ENCODE measurements around the gene PACSIN2.

PACSIN2 gene

GRCh38 chr22:43014869-43015676, at the start of gene PACSIN2:
Gene PACSIN2, minus strand, starts transcription at chr22:43015149. Its CDS starts 103,069 bp downstream, at chr22:42912080.
- H3K9me3 ChIP-seq = no peaks in the 10 kb centered on the region
- no peaks in the 10 kb centered on the region for H3K36me3 ChIP-seq
- no peaks in the 10 kb centered on the region for H3K27me3 ChIP-seq
- H3K4me3 ChIP-seq = peak within 1 kb of the TSS; percentile 87 to 100
- peak; percentile 99 to 100 for DNase-seq
- H3K27ac ChIP-seq = peak within 1 kb of the TSS; percentile 77 to 79
- intact Hi-C loops (cut with DNase I; ENCODE audit: low total_unique reads) = loop anchor here (10.0 kb wide), 2 partner anchors 110 to 150 kb away; no protein-coding TSS in a partner anchor
- no peak for TF ChIP-seq CTCF (IDR thresholded peaks at IDR 0.05)
- peaks cover 0 to 37% (median 15%) of the 10 kb centered on the region in 4 donors for H3K4me1 ChIP-seq

GRCh38 chr22:43060183-43060582, 45.2 kb upstream of the PACSIN2 start:
- intact Hi-C loops (cut with DNase I; ENCODE audit: low total_unique reads) = no loop called here
- Histone ChIP-seq H3K36me3 (peaks cover 27 to 64% (median 33%) of the 10 kb centered on the region in 3 donors), H3K27me3 (no peaks in the 10 kb centered on the region), H3K27ac (no peak overlapping the region), H3K4me3 (no peak overlapping the region), H3K9me3 (no peaks in the 10 kb centered on the region), H3K4me1 (no peaks in the 10 kb centered on the region)
- TF ChIP-seq CTCF (IDR thresholded peaks at IDR 0.05) = peak; percentile 37 to 46
- DNase-seq = no peak

GRCh38 chr22:43057641-43058040, 42.7 kb upstream of the PACSIN2 start:
- H3K36me3 ChIP-seq = peaks cover 17 to 55% (median 18%) of the 10 kb centered on the region in 3 donors

GRCh38 chr22:43053176-43053575, 38.2 kb upstream of the PACSIN2 start:
- intact Hi-C loops (cut with DNase I; ENCODE audit: low total_unique reads) = no loop called here

More at GRCh38 chr22:43057641-43058040, 42.7 kb upstream of the PACSIN2 start:
- Histone ChIP-seq H3K4me1 (no peaks in the 10 kb centered on the region), H3K27ac (no peak overlapping the region), H3K9me3 (no peaks in the 10 kb centered on the region), H3K27me3 (no peaks in the 10 kb centered on the region), H3K4me3 (no peak overlapping the region)
- intact Hi-C loops (cut with DNase I; ENCODE audit: low total_unique reads) = no loop called here
- TF ChIP-seq CTCF (IDR thresholded peaks at IDR 0.05) = no peak
- DNase-seq = no peak

GRCh38 chr22:43050995-43051394, 36.0 kb upstream of the PACSIN2 start:
- Histone ChIP-seq H3K4me1 (no peaks in the 10 kb centered on the region), H3K36me3 (peaks cover 0 to 39% (median 3%) of the 10 kb centered on the region in 3 donors), H3K9me3 (no peaks in the 10 kb centered on the region), H3K27me3 (no peaks in the 10 kb centered on the region), H3K27ac (no peak overlapping the region), H3K4me3 (no peak overlapping the region)
- no peak for TF ChIP-seq CTCF (IDR thresholded peaks at IDR 0.05)
- no peak for DNase-seq
- intact Hi-C loops (cut with DNase I; ENCODE audit: low total_unique reads) = no loop called here

More at GRCh38 chr22:43053176-43053575, 38.2 kb upstream of the PACSIN2 start:
- H3K27me3 ChIP-seq = no peaks in the 10 kb centered on the region
- H3K27ac ChIP-seq = no peak overlapping the region
- H3K36me3 ChIP-seq = peaks cover 0 to 39% (median 3%) of the 10 kb centered on the region in 3 donors
- TF ChIP-seq CTCF (IDR thresholded peaks at IDR 0.05) = no peak
- no peak for DNase-seq
- no peaks in the 10 kb centered on the region for H3K4me1 ChIP-seq
- H3K4me3 ChIP-seq = no peak overlapping the region
- H3K9me3 ChIP-seq = no peaks in the 10 kb centered on the region
